T-helper 2 cell treated with Interferon-gamma antibody and Interleukin-4, amounts not matched to agents 5 μg/mL and 100 μg/mL, for 36 hours (primary cell): Measurements from ENCODE around the gene BORCS8.

ENCODE experiments used
- DNase-seq: peaks from one replicate; pipeline ENCODE4 v3.0.0; 2021; ENCODE audit warnings: low spot score
- H3K27ac Mint-ChIP-seq: one replicate; pipeline ENCODE4 v1.8.0; 2021; ENCODE audit warnings: mild to moderate bottlenecking, mixed read lengths
- H3K27me3 Mint-ChIP-seq: one replicate; pipeline ENCODE4 v1.8.0; 2021; ENCODE audit warnings: low read depth, mixed read lengths
- H3K36me3 Mint-ChIP-seq: one replicate; pipeline ENCODE4 v1.8.0; 2021; ENCODE audit warnings: low read depth, mixed read lengths
- H3K4me1 Mint-ChIP-seq: one replicate; pipeline ENCODE4 v1.8.0; 2021; ENCODE audit warnings: low read depth, mixed read lengths
- H3K4me3 Mint-ChIP-seq: one replicate; pipeline ENCODE4 v1.8.0; 2022; ENCODE audit warnings: mild to moderate bottlenecking, moderate library complexity, mixed read lengths
- H3K9me3 Mint-ChIP-seq: one replicate; pipeline ENCODE4 v1.8.0; 2021; ENCODE audit warnings: mixed read lengths

Gene BORCS8

DNA sequence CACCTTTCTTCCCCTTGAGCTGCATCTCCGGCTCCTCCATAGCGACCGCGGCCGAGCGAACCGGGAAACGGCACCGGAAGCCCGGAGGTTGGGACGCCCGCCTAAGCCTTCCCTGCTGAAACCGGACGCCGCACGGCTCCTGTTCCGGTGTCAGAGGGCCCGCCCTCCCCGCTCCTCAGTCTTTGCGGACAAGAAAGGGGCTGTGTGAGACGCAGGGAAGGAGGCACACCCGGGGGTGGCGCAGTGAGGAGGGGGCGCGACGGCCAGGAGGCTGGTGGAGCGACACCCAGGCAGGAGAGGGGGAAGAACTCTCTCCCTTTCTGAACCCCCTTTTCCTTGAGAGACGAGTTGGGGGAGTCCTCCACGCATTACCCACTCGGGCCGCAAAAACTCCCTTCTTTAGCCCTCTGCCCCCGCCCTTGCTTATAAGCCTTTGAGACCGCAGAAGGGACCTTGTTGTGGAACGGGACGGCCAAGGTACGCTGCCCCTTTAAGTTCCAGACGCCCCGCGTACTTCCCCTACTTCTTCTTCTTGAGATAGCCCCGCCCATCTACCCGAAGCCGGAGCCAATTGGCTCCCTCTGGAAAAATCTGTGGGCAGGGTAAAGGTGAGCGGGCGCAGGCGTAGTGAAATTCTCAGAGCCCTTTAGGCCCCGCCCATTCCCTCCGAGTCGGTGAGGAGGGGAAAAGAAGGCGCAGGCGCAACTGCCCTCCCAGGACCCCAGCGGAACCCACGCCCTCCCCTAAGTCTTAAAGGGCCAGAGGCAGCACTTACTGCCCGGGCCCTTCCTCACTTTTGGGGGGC lies at the start of gene BORCS8, which contains the start of gene RFXANK:
BORCS8 (minus strand) TSS at position 75 of the 805 bp plus-strand sequence; CDS start at position 40, 35 bp downstream.
RFXANK (plus strand) TSS at position 181 of the 805 bp plus-strand sequence. CDS start 1,689 bp downstream, outside the sequence.
- Mint-ChIP-seq H3K4me1 (peaks cover 20% of the 10 kb centered on the region), H3K27ac (peak within 1 kb of the TSS; percentile 98), H3K4me3 (peak within 1 kb of the TSS; percentile 98), H3K9me3 (no peaks in the 10 kb centered on the region), H3K36me3 (peaks cover 16% of the 10 kb centered on the region), H3K27me3 (no peaks in the 10 kb centered on the region)
- peak; percentile 99 for DNase-seq

DNA sequence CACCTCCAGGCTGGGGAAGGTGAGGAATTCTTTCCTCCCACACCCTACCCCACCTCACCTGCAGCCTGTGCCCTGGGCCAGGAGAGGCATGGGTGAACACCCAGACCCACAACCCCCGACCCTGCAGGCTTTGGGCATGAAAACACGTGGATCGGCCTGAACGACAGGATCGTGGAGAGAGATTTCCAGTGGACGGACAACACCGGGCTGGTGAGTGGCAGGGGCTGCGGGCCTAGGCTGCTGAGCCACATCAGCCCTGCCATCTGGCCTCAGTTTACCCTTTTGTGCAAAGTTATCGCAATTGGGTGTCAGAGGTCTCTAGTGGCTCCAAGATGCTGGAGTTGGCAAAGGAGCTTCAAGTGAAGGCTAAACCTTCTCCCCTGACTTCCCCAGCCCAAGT lies 48.5 kb upstream of the BORCS8 start:
- no peak overlapping the region for H3K4me3 Mint-ChIP-seq
- H3K36me3 Mint-ChIP-seq, result no peaks in the 10 kb centered on the region
- H3K27ac Mint-ChIP-seq, result no peak overlapping the region

GRCh38 chr19:19239675-19240074 lies 47.7 kb upstream of the BORCS8 start:
- H3K4me3 Mint-ChIP-seq, result no peak overlapping the region
- H3K27me3 Mint-ChIP-seq, result no peaks in the 10 kb centered on the region
- H3K36me3 Mint-ChIP-seq, result no peaks in the 10 kb centered on the region
- H3K27ac Mint-ChIP-seq, result no peak overlapping the region
- no peak for DNase-seq
- peaks cover 6% of the 10 kb centered on the region for H3K9me3 Mint-ChIP-seq
- no peaks in the 10 kb centered on the region for H3K4me1 Mint-ChIP-seq

More for the DNA sequence above, 48.5 kb upstream of the BORCS8 start:
- DNase-seq, result no peak
- Mint-ChIP-seq H3K4me1 (no peaks in the 10 kb centered on the region), H3K27me3 (no peaks in the 10 kb centered on the region), H3K9me3 (peaks cover 6% of the 10 kb centered on the region)

DNA sequence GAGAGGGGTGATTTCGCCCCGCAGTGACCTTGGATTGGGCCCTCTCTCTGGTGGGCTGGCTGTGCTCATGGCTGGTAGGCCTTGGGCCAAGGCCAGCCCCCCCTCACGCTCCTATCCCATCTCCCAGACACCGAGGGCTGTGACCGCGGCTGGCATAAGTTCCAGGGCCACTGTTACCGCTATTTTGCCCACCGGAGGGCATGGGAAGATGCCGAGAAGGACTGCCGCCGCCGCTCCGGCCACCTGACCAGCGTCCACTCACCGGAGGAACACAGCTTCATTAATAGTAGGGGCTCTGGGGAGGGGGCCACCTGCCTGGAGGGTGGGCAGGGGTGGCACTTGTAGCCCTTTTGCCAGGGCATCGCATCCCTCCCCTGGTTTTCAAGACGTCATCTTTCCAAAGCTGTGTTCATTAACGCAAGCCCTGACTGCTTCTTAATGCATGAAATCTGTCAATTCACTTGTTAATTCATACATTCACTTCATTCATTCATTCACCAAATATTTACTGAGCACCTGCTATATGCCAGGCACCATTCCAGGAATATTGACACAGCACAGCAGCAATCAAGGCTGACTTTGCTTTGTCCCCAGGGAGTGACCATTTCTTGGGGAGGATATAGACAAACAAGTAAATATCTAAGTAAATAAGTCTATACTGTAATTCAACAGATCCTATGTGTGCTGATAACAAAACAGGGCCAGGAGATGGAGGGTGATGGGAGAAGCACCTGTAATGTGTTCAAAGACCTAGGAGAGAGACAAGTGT lies 46.4 kb upstream of the BORCS8 start:
- Mint-ChIP-seq H3K27me3 (no peaks in the 10 kb centered on the region), H3K9me3 (peaks cover 14% of the 10 kb centered on the region)

GRCh38 chr19:19236173-19236572 lies 44.2 kb upstream of the BORCS8 start:
- H3K4me1 Mint-ChIP-seq, result no peaks in the 10 kb centered on the region
- H3K27me3 Mint-ChIP-seq, result no peaks in the 10 kb centered on the region
- peaks cover 1% of the 10 kb centered on the region for H3K36me3 Mint-ChIP-seq
- no peak overlapping the region for H3K27ac Mint-ChIP-seq
- DNase-seq, result no peak
- no peak overlapping the region for H3K4me3 Mint-ChIP-seq
- peaks cover 14% of the 10 kb centered on the region for H3K9me3 Mint-ChIP-seq

More for the DNA sequence above, 46.4 kb upstream of the BORCS8 start:
- Mint-ChIP-seq H3K36me3 (no peaks in the 10 kb centered on the region), H3K4me3 (no peak overlapping the region), H3K27ac (no peak overlapping the region), H3K4me1 (no peaks in the 10 kb centered on the region)
- DNase-seq, result no peak

- Mint-ChIP-seq H3K27me3 (no peaks in the 10 kb centered on the region), H3K4me1 (no peaks in the 10 kb centered on the region), H3K9me3 (peaks cover 14% of the 10 kb centered on the region), H3K36me3 (peaks cover 1% of the 10 kb centered on the region), H3K4me3 (no peak overlapping the region), H3K27ac (no peak overlapping the region)
- DNase-seq, result no peak
Measured at GRCh38 chr19:19234220-19234816, 42.4 kb upstream of the BORCS8 start.

GRCh38 chr19:19232261-19232721 lies 40.3 kb upstream of the BORCS8 start:
- Mint-ChIP-seq H3K27me3 (peaks cover 2% of the 10 kb centered on the region), H3K36me3 (peaks cover 1% of the 10 kb centered on the region), H3K27ac (no peak overlapping the region), H3K4me3 (no peak overlapping the region), H3K9me3 (peaks cover 14% of the 10 kb centered on the region), H3K4me1 (no peaks in the 10 kb centered on the region)
- no peak for DNase-seq

- H3K36me3 Mint-ChIP-seq, result peaks cover 1% of the 10 kb centered on the region
- no peak overlapping the region for H3K27ac Mint-ChIP-seq
- DNase-seq, result no peak
- H3K9me3 Mint-ChIP-seq, result peaks cover 11% of the 10 kb centered on the region
- H3K27me3 Mint-ChIP-seq, result peaks cover 2% of the 10 kb centered on the region
- no peaks in the 10 kb centered on the region for H3K4me1 Mint-ChIP-seq
- no peak overlapping the region for H3K4me3 Mint-ChIP-seq
Measured at GRCh38 chr19:19230999-19231398, 39.0 kb upstream of the BORCS8 start.

GRCh38 chr19:19229701-19230100 lies 37.7 kb upstream of the BORCS8 start:
- H3K27ac Mint-ChIP-seq, result no peak overlapping the region
- DNase-seq, result no peak
- peaks cover 4% of the 10 kb centered on the region for H3K4me1 Mint-ChIP-seq
- no peak overlapping the region for H3K4me3 Mint-ChIP-seq
- peaks cover 8% of the 10 kb centered on the region for H3K9me3 Mint-ChIP-seq
- peaks cover 2% of the 10 kb centered on the region for H3K27me3 Mint-ChIP-seq
- H3K36me3 Mint-ChIP-seq, result peaks cover 1% of the 10 kb centered on the region

DNA sequence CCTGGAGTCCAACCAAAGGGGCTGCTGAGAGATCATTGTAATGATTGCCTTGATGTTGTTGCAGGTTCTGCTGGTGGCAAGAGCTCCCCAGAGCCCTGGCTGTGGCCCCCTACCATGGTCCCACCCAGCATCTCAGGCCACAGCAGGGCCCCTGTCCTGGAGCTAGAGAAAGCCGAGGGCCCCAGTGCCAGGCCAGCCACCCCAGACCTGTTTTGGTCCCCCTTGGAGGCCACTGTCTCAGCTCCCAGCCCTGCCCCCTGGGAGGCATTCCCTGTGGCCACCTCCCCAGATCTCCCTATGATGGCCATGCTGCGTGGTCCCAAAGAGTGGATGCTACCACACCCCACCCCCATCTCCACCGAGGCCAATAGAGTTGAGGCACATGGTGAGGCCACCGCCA lies 35.3 kb upstream of the BORCS8 start:
- DNase-seq, result no peak
- Mint-ChIP-seq H3K27ac (no peak overlapping the region), H3K9me3 (no peaks in the 10 kb centered on the region), H3K4me3 (no peak overlapping the region), H3K27me3 (peaks cover 9% of the 10 kb centered on the region), H3K36me3 (no peaks in the 10 kb centered on the region), H3K4me1 (peaks cover 4% of the 10 kb centered on the region)

- Mint-ChIP-seq H3K27me3 (peaks cover 9% of the 10 kb centered on the region), H3K4me1 (peaks cover 4% of the 10 kb centered on the region), H3K4me3 (no peak overlapping the region), H3K27ac (no peak overlapping the region), H3K36me3 (no peaks in the 10 kb centered on the region), H3K9me3 (no peaks in the 10 kb centered on the region)
- no peak for DNase-seq
Measured at GRCh38 chr19:19226663-19227062, 34.7 kb upstream of the BORCS8 start.

DNA sequence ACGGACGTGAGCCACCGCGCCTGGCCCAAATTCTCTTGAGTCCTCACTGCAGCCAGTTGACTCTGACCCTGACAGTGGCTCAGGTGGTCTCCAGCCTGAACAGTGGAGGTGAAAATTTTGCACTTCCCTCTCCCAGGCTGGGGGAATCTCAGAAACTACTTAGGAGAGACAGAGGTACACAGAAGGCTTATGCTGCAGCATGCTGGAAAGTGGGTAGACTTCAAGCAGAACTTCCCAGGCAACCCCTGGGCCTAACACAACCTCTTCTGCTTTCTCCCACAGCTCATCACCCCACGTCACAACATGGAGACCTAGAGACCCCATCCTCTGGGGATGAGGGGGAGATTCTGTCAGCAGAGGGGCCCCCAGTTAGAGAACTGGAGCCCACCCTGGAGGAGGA lies 34.3 kb upstream of the BORCS8 start:
- H3K4me3 Mint-ChIP-seq, result no peak overlapping the region
- peaks cover 9% of the 10 kb centered on the region for H3K27me3 Mint-ChIP-seq
- H3K4me1 Mint-ChIP-seq, result peaks cover 4% of the 10 kb centered on the region
- H3K27ac Mint-ChIP-seq, result no peak overlapping the region
- H3K9me3 Mint-ChIP-seq, result no peaks in the 10 kb centered on the region
- DNase-seq, result no peak
- H3K36me3 Mint-ChIP-seq, result no peaks in the 10 kb centered on the region

- DNase-seq, result peak; percentile 79
- H3K4me1 Mint-ChIP-seq, result peaks cover 4% of the 10 kb centered on the region
- no peaks in the 10 kb centered on the region for H3K36me3 Mint-ChIP-seq
- H3K27me3 Mint-ChIP-seq, result peaks cover 9% of the 10 kb centered on the region
- H3K9me3 Mint-ChIP-seq, result no peaks in the 10 kb centered on the region
- H3K27ac Mint-ChIP-seq, result no peak overlapping the region
- H3K4me3 Mint-ChIP-seq, result peak overlapping the region; percentile 74
Measured at GRCh38 chr19:19224852-19225494, 33.0 kb upstream of the BORCS8 start.
